Lower lobe of right lung (tissue), 2 donors: ENCODE measurements around the gene CDK4. TPM values are rescaled to one million over a fixed set of nuclear protein-coding genes. Genes with fewer than 3 reads are reported as not detected.

Experiments used
- ATAC-seq, 2 donors: fragments of 200-7000 bp; cut with Tn5 transposase; one replicate each; pipeline ENCODE4 v1.9.1; 2020 to 2022; ENCODE audit warnings: mild to moderate bottlenecking in 2 of 2, moderate library complexity in 2 of 2
- DNase-seq: peaks from one replicate; pipeline ENCODE4 v3.0.0-alpha.2; 2020
- H3K27ac ChIP-seq: fragments of 200-600 bp; one replicate; pipeline ENCODE4 v1.8.0; 2022
- H3K27me3 ChIP-seq: fragments of 200-600 bp; one replicate; pipeline ENCODE4 v1.8.0; 2022; ENCODE audit warnings: low read depth
- H3K36me3 ChIP-seq: fragments of 200-600 bp; one replicate; pipeline ENCODE4 v1.8.0; 2022; ENCODE audit warnings: mild to moderate bottlenecking
- H3K4me1 ChIP-seq: fragments of 200-600 bp; one replicate; pipeline ENCODE4 v1.8.0; 2022
- H3K4me3 ChIP-seq: fragments of 200-600 bp; one replicate; pipeline ENCODE4 v1.8.0; 2022; ENCODE audit warnings: mild to moderate bottlenecking
- H3K9me3 ChIP-seq: fragments of 200-600 bp; one replicate; pipeline ENCODE4 v1.8.0; 2022
- CTCF ChIP-seq: fragments of 200-600 bp; IDR thresholded peaks from one replicate; pipeline ENCODE4 v1.8.0; 2022; ENCODE audit warnings: antibody characterized with exemption, mild to moderate bottlenecking
- intact Hi-C: fragments of 100-400 bp; cut with DNase I; formaldehyde crosslinking; loops from one replicate; pipeline ENCODE4 v1.11.0; 2022
- total RNA-seq: library from RNA; stranded (reverse); fragmentation: NEBNext Ultra II Directional; extraction: Animal tissue kit (Norgen Biotek cat#: 25700); gene quantifications from one replicate; pipeline ENCODE4 v1.2.1, GENCODE V29; 2021
- donor health status: DM: no; HTN: yes; CAD: no; lungs with severe emphysema.

The CDK4 gene
- total RNA-seq, 1 donor from 2014 or later, result 68.4 TPM

GRCh38 chr12:57754411-57755193 is 2.5 kb upstream of the CDK4 start, which contains the start of gene MARCHF9:
Gene MARCHF9, plus strand, starts transcription at chr12:57755103. Its CDS starts 426 bp downstream, at chr12:57755529.
- peak; percentile 59 to 69 for ATAC-seq
- no peak for TF ChIP-seq CTCF
- peak within 1 kb of the TSS; percentile 64 for H3K4me3 ChIP-seq
- peaks cover 34% of the 10 kb centered on the region for H3K36me3 ChIP-seq
- no peaks in the 10 kb centered on the region for H3K9me3 ChIP-seq
- H3K27ac ChIP-seq, result peak within 1 kb of the TSS; percentile 78
- peaks cover 51% of the 10 kb centered on the region for H3K4me1 ChIP-seq
- DNase-seq, result peak; percentile 86
- intact Hi-C loops, result no loop called here
- no peaks in the 10 kb centered on the region for H3K27me3 ChIP-seq

GRCh38 chr12:57753756-57754337 is 1.7 kb upstream of the CDK4 start:
- H3K27me3 ChIP-seq, result no peaks in the 10 kb centered on the region
- no peak for DNase-seq
- intact Hi-C loops, result no loop called here
- H3K27ac ChIP-seq, result peak overlapping the region; percentile 25
- H3K4me3 ChIP-seq, result no peak overlapping the region
- peaks cover 51% of the 10 kb centered on the region for H3K4me1 ChIP-seq
- no peaks in the 10 kb centered on the region for H3K9me3 ChIP-seq
- ATAC-seq, result no peak
- TF ChIP-seq CTCF, result no peak
- H3K36me3 ChIP-seq, result peaks cover 37% of the 10 kb centered on the region

GRCh38 chr12:57752668-57753000 is 524 bp upstream of the CDK4 start:
- Histone ChIP-seq H3K27ac (peak overlapping the region; percentile 69), H3K36me3 (peaks cover 37% of the 10 kb centered on the region), H3K27me3 (no peaks in the 10 kb centered on the region), H3K4me3 (peak overlapping the region; percentile 84), H3K9me3 (no peaks in the 10 kb centered on the region), H3K4me1 (peaks cover 51% of the 10 kb centered on the region)
- no peak for DNase-seq
- ATAC-seq, result no peak
- intact Hi-C loops, result no loop called here
- TF ChIP-seq CTCF, result no peak

- H3K27me3 ChIP-seq, result no peaks in the 10 kb centered on the region
- ATAC-seq (no peak), DNase-seq (no peak)
- H3K36me3 ChIP-seq, result peaks cover 44% of the 10 kb centered on the region
- TF ChIP-seq CTCF, result no peak
- H3K4me1 ChIP-seq, result peaks cover 44% of the 10 kb centered on the region
- no peaks in the 10 kb centered on the region for H3K9me3 ChIP-seq
- H3K4me3 ChIP-seq, result peak overlapping the region; percentile 84
- H3K27ac ChIP-seq, result peak overlapping the region; percentile 89
- intact Hi-C loops, result no loop called here
Observed at GRCh38 chr12:57751432-57751787, 700 bp downstream of the CDK4 start.

GRCh38 chr12:57750561-57751431 is 1.3 kb downstream of the CDK4 start:
- Histone ChIP-seq H3K4me1 (peaks cover 42% of the 10 kb centered on the region), H3K36me3 (peaks cover 46% of the 10 kb centered on the region), H3K4me3 (peak overlapping the region; percentile 84), H3K9me3 (no peaks in the 10 kb centered on the region), H3K27me3 (no peaks in the 10 kb centered on the region), H3K27ac (peak overlapping the region; percentile 89)
- DNase-seq, result no peak
- no peak for TF ChIP-seq CTCF
- ATAC-seq, result no peak
- intact Hi-C loops, result no loop called here
